Skeletal muscle cell (primary cell): ENCODE results near the gene KLC1.
A peak's percentile ranks its signal among the peaks of the same experiment; 100 is the strongest.
"Not testable (repeated sequence)": the region's sequence is repeated elsewhere in the genome, so short reads cannot be mapped to it uniquely, and the experiment has no call there.

Source experiments
- DNase-seq: peaks from one replicate; pipeline ENCODE4 v3.0.0-alpha.2; 2010; ENCODE audit warnings: low read depth
- H3K4me3 ChIP-seq: 2 replicates; pipeline ENCODE4 v1.5.1; 2011; ENCODE audit warnings: low read depth, mild to moderate bottlenecking, control low read depth, low read length, moderate library complexity

Gene KLC1

GRCh38 chr14:103685276-103686211, 56.5 kb downstream of the KLC1 start:
- no peak overlapping the region for H3K4me3 ChIP-seq
- no peak for DNase-seq

GRCh38 chr14:103686831-103687485, 57.9 kb downstream of the KLC1 start:
- no peak for DNase-seq
- no peak overlapping the region for H3K4me3 ChIP-seq

- H3K4me3 ChIP-seq: no peak overlapping the region
- no peak for DNase-seq
These were observed 58.7 kb downstream of the KLC1 start for GRCh38 chr14:103687712-103688111.

GRCh38 chr14:103688441-103688840, 59.4 kb downstream of the KLC1 start:
- H3K4me3 ChIP-seq: no peak overlapping the region
- DNase-seq: no peak

GRCh38 chr14:103688906-103689902, 60.2 kb downstream of the KLC1 start:
- DNase-seq: no peak
- no peak overlapping the region for H3K4me3 ChIP-seq

GRCh38 chr14:103690332-103690731, 61.3 kb downstream of the KLC1 start:
- H3K4me3 ChIP-seq: no peak overlapping the region
- DNase-seq: no peak

GRCh38 chr14:103691655-103692054, 62.6 kb downstream of the KLC1 start:
- not testable (repeated sequence) for H3K4me3 ChIP-seq, DNase-seq

- H3K4me3 ChIP-seq: no peak overlapping the region
- no peak for DNase-seq
These were observed 63.1 kb downstream of the KLC1 start for GRCh38 chr14:103692159-103692558.

- DNase-seq: no peak
These were observed 63.9 kb downstream of the KLC1 start for GRCh38 chr14:103692871-103693270.

GRCh38 chr14:103693515-103693914, 64.5 kb downstream of the KLC1 start:
- DNase-seq: no peak
- no peak overlapping the region for H3K4me3 ChIP-seq

More at GRCh38 chr14:103692871-103693270, 63.9 kb downstream of the KLC1 start:
- H3K4me3 ChIP-seq: no peak overlapping the region

GRCh38 chr14:103694572-103695026, 65.6 kb downstream of the KLC1 start:
- DNase-seq: no peak
- no peak overlapping the region for H3K4me3 ChIP-seq

- no peak overlapping the region for H3K4me3 ChIP-seq
- no peak for DNase-seq
These were observed 66.5 kb downstream of the KLC1 start for GRCh38 chr14:103695296-103696069.

GRCh38 chr14:103696070-103696402, 67.0 kb downstream of the KLC1 start:
- DNase-seq: no peak
- H3K4me3 ChIP-seq: no peak overlapping the region

GRCh38 chr14:103696466-103697071, 67.6 kb downstream of the KLC1 start:
- no peak overlapping the region for H3K4me3 ChIP-seq
- peak; percentile 45 for DNase-seq

- no peak for DNase-seq
- H3K4me3 ChIP-seq: no peak overlapping the region
These were observed 68.2 kb downstream of the KLC1 start for GRCh38 chr14:103697206-103697602.

GRCh38 chr14:103697603-103698379, 68.8 kb downstream of the KLC1 start:
- no peak for DNase-seq
- no peak overlapping the region for H3K4me3 ChIP-seq

GRCh38 chr14:103698380-103699260, 69.6 kb downstream of the KLC1 start:
- H3K4me3 ChIP-seq: no peak overlapping the region
- DNase-seq: no peak
